ENCODE data around the gene COL27A1. TPM values are rescaled to one million over a fixed set of nuclear protein-coding genes. Genes with fewer than 3 reads are reported as not detected.

Gene COL27A1
- total and polyA plus RNA-seq, 9 of the 15 experiments (the other 6 are each of a cell fraction or from before 2014, with no cell fraction given): 0.07 TPM; not detected in 8

GRCh38 chr9:114285166-114285867 is 130.0 kb downstream of the COL27A1 start:
- no peak for FAIRE-seq
- under 1% methylated on average over 20 of the region's 20 CpGs for WGBS (ENCODE audit: insufficient coverage, low coverage, missing lambda C conversion rate)
- POLR2A ChIA-PET: no interaction called here
- BruUV-seq (replicated peaks): no TSS peak
- Histone ChIP-seq H3K27me3 (ENCODE audit: control insufficient read depth in 2 of 2, insufficient read depth in 2 of 2, low read length in 2 of 2) (peaks cover 13 to 65% of the 10 kb centered on the region in 2 experiments), H2AFZ (ENCODE audit: low read depth, low read length) (no peak overlapping the region), H3K79me2 (ENCODE audit: control insufficient read depth, insufficient read depth, low read length) (no peaks in the 10 kb centered on the region), H4K20me1 (replicated peaks; ENCODE audit: control insufficient read depth, insufficient read depth, low read length) (peaks cover 14% of the 10 kb centered on the region; the same call in 1 of the 2 replicates), H3K4me3 (no peak overlapping the region), H3K9me1 (ENCODE audit: control insufficient read depth, insufficient read depth, low read length) (no peaks in the 10 kb centered on the region), H3K27ac (ENCODE audit: extremely low read depth, low read depth, low read length) (no peak overlapping the region), H3K4me2 (ENCODE audit: insufficient read depth, low read length) (no peak overlapping the region), H3K36me3 (ENCODE audit: control insufficient read depth, insufficient read depth, low read length) (no peaks in the 10 kb centered on the region), H3K9ac (ENCODE audit: insufficient read depth in 1 of 2, low read depth in 2 of 2, low read length in 2 of 2) (no peak overlapping the region), H3K4me1 (replicated peaks in 1 of 2; ENCODE audit: control insufficient read depth in 2 of 2, insufficient read depth in 2 of 2, low read length in 2 of 2) (peaks cover 0 to 4% of the 10 kb centered on the region in 2 experiments; a peak in 2 of 5 replicates), H3K9me3 (replicated peaks; ENCODE audit: control insufficient read depth, insufficient read depth, low read depth, low read length) (no peaks in the 10 kb centered on the region)
- in situ Hi-C loops (cut with MboI): loop anchor here (10.0 kb wide), 3 partner anchors 131 to 601 kb away; partner anchors contain the start of gene COL27A1
- CTCF ChIA-PET (ENCODE audit: low intra/inter-chr PET ratio): no interaction called here
- DNase-seq (ENCODE audit: extremely low read depth in 1 of 4, low spot score in 3 of 4): peak in 3 of 4 experiments; percentile 23 to 31 (median 25)
- intact Hi-C loops (cut with micrococcal nuclease): no loop called here
- peak; percentile 25; the same call in 2 of the 3 replicates for ATAC-seq
- TF ChIP-seq HDGF (IDR thresholded peaks at IDR 0.05): no peak
- TF ChIP-seq MAFF (IDR thresholded peaks at IDR 0.05; ENCODE audit: low read length): peak; percentile 71
- no peak for TF ChIP-seq ILF3 (IDR thresholded peaks at IDR 0.05; ENCODE audit: borderline replicate concordance)
- TF ChIP-seq ZNF133 (CRISPR knock-in tag; IDR thresholded peaks at IDR 0.05): no peak
- peak; percentile 88 for TF ChIP-seq MAFK (IDR thresholded peaks at IDR 0.05; ENCODE audit: low read length)
- peak; percentile 32; the same call in 1 of the 2 replicates for TF ChIP-seq JUND (IDR thresholded peaks at IDR 0.05; ENCODE audit: borderline replicate concordance, low read depth, low read length)
- TF ChIP-seq JUND (tag; IDR thresholded peaks at IDR 0.05; ENCODE audit: borderline replicate concordance, low read depth, low read length): no peak
- no peak for TF ChIP-seq SMAD1 (IDR thresholded peaks at IDR 0.05; ENCODE audit: low read depth, low read length, partially characterized antibody)
- TF ChIP-seq MAFG (tag; conservative IDR thresholded peaks at IDR 0.05): peak; percentile 90
- peak; percentile 35 for TF ChIP-seq ATF3 (IDR thresholded peaks at IDR 0.05)
- no peak for TF ChIP-seq ATF3 (CRISPR knock-in tag; conservative IDR thresholded peaks at IDR 0.05)
- TF ChIP-seq HDAC3 (IDR thresholded peaks at IDR 0.05; ENCODE audit: borderline replicate concordance, partially characterized antibody): no peak
- peak; percentile 95 for TF ChIP-seq C11orf30 (IDR thresholded peaks at IDR 0.05; ENCODE audit: low read depth)
- TF ChIP-seq TFAP4 (CRISPR knock-in tag; IDR thresholded peaks at IDR 0.05; ENCODE audit: borderline replicate concordance): 0 out of 2 replicates have a peak, but pooled peaks have one; percentile 29
- no peak for TF ChIP-seq MCM2 (IDR thresholded peaks at IDR 0.05; ENCODE audit: low read depth)
- no peak for TF ChIP-seq PBX2 (CRISPR knock-in tag; IDR thresholded peaks at IDR 0.05; ENCODE audit: low read depth)
- TF ChIP-seq PBX2 (tag; conservative IDR thresholded peaks at IDR 0.05; ENCODE audit: low read depth): no peak
- TF ChIP-seq PCBP2 (IDR thresholded peaks at IDR 0.05; ENCODE audit: low read depth, low read length, poor library complexity, severe bottlenecking): no peak
- no peak for TF ChIP-seq ZNF695 (CRISPR knock-in tag; IDR thresholded peaks at IDR 0.05)
- peak; percentile 96 for TF ChIP-seq ZNF316 (IDR thresholded peaks at IDR 0.05)

Data from K562 (cell line).